Panc1 (cell line): ENCODE measurements around the gene TNPO2. TPM values are rescaled to one million over a fixed set of nuclear protein-coding genes. Genes with fewer than 3 reads are reported as not detected.

Experiments
- ATAC-seq: fragments of 200-7000 bp; cut with Tn5 transposase; 2 replicates; pipeline ENCODE4 v1.9.1; 2020; ENCODE audit warnings: mild to moderate bottlenecking, moderate library complexity
- BruUV-seq: library from RNA; stranded (reverse); fragments of 400-500 nt; replicated peaks from 2 replicates; lab custom pipeline; 2021; lab: Mats Ljungman, UMichigan
- CTCF ChIA-PET: fragments of 300-600 bp; sonication (Branson Sonifier 250); formaldehyde crosslinking; loops from one replicate; lab custom pipeline; 2022; ENCODE audit warnings: antibody characterized with exemption; lab: Charles Lee
- POLR2A ChIA-PET: fragments of 300-600 bp; sonication (Branson Sonifier 250); formaldehyde crosslinking; loops from one replicate; lab custom pipeline; 2022; ENCODE audit warnings: antibody characterized with exemption; lab: Charles Lee
- DNase-seq: peaks from one replicate; pipeline ENCODE4 v3.0.0-alpha.2; 2010; ENCODE audit warnings: low read depth, low spot score
- H3K27ac ChIP-seq: 2 replicates; pipeline ENCODE4 v1.5.1; 2011; ENCODE audit warnings: mild to moderate bottlenecking, low read length, inconsistent platforms
- H3K27me3 ChIP-seq: fragments of 200-500 bp; sonication (Bioruptor generic); 2 replicates; pipeline ENCODE4 v1.6.0; 2014; ENCODE audit warnings: low read length, inconsistent platforms; ENCODE audit not compliant: control insufficient read depth, insufficient read depth
- H3K36me3 ChIP-seq: fragments of 200-500 bp; sonication (Bioruptor generic); 2 replicates; pipeline ENCODE4 v1.5.1; 2014; ENCODE audit warnings: inconsistent platforms, mild to moderate bottlenecking, low read length, moderate library complexity; ENCODE audit not compliant: control insufficient read depth, insufficient read depth
- H3K4me1 ChIP-seq: 2 replicates; pipeline ENCODE4 v1.5.1; 2011; ENCODE audit warnings: inconsistent platforms, mild to moderate bottlenecking, low read length, moderate library complexity; ENCODE audit not compliant: control insufficient read depth, insufficient read depth
- H3K4me3 ChIP-seq, 2 experiments: 2 replicates each; pipeline ENCODE4 v1.5.1; 2011 to 2012; ENCODE audit warnings: low read depth in 2 of 2, low read length in 2 of 2, mild to moderate bottlenecking in 2 of 2, inconsistent platforms in 1 of 2, moderate library complexity in 1 of 2
- H3K9me3 ChIP-seq: fragments of 200-500 bp; sonication (Bioruptor generic); 2 replicates; pipeline ENCODE4 v1.5.1; 2014; ENCODE audit warnings: low read depth, mild to moderate bottlenecking, inconsistent platforms, low read length, moderate library complexity; ENCODE audit not compliant: control insufficient read depth, insufficient read depth
- CTCF ChIP-seq: fragments of 450-650 bp; IDR thresholded peaks from 2 replicates; pipeline ENCODE4 v1.5.1; 2017; ENCODE audit warnings: mild to moderate bottlenecking
- POLR2AphosphoS5 ChIP-seq: IDR thresholded peaks from 2 replicates; pipeline ENCODE4 v1.6.1; 2012; ENCODE audit warnings: mild to moderate bottlenecking, low read depth, low read length, moderate library complexity
- SIN3A ChIP-seq: IDR thresholded peaks from 2 replicates; pipeline ENCODE4 v1.6.1; 2012; ENCODE audit warnings: low read depth, mild to moderate bottlenecking, low read length, moderate library complexity, borderline replicate concordance; ENCODE audit not compliant: insufficient read depth
- TCF7L2 ChIP-seq: IDR thresholded peaks from 2 replicates; pipeline ENCODE4 v1.6.1; 2011; ENCODE audit warnings: mild to moderate bottlenecking, low read depth, low read length, inconsistent platforms
- in situ Hi-C: cut with HindIII; loops from 2 replicates; pipeline ENCODE4 v1.10.0; 2016; ENCODE audit warnings: low sequenced_read_pairs, low pct_unique_long_range_greater_than_20kb
- intact Hi-C: fragments of 100-400 bp; cut with micrococcal nuclease; formaldehyde crosslinking; loops from one replicate; pipeline ENCODE4 v1.10.0; 2022; ENCODE audit not compliant: unreplicated experiment
- total RNA-seq: library from RNA; stranded (reverse); gene quantifications from one replicate; pipeline ENCODE4 v1.2.1, GENCODE V29; 2021; ENCODE audit not compliant: unreplicated experiment
- TF ChIP-seq, protein P1 (sequence below), 2 experiments: IDR thresholded peaks; 2 replicates each; pipeline ENCODE4 v1.6.1; 2011 to 2012; ENCODE audit warnings: low read depth in 2 of 2, control low read depth in 1 of 2, low read length in 1 of 2, mild to moderate bottlenecking in 1 of 2, moderate library complexity in 1 of 2; ENCODE audit not compliant: insufficient read depth in 1 of 2

TNPO2 gene
- total RNA-seq, 1 experiment from 2014 or later: 83.3 TPM

DNA sequence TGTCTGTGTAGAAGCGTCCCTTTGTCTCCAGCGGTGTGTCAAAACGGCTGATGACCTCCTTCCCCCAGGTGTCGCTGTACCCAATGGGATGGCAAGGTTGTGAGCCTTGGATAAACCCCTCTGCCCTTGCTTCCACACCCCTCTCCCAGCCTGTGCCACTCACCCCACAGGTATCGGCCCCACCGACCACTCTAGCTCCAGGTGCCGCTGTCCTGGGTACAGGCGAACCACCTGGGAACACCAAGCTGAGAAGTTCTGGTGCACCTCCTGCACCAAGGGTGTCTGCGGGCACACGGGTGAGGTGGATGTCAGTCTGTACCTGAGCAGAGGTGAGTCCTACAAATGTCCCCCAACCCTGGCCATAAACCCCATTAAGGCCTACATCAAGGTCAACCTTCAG lies 73.8 kb downstream of the TNPO2 start:
- H3K36me3 ChIP-seq: no peaks in the 10 kb centered on the region
- no peaks in the 10 kb centered on the region for H3K4me1 ChIP-seq
- in situ Hi-C loops (no loop called here), intact Hi-C loops (loop anchor here (5.0 kb wide), 1 partner anchor 98 kb away; the partner anchor contains the start of gene ZNF564)
- no peak for ATAC-seq
- no peak overlapping the region for H3K4me3 ChIP-seq
- no peak overlapping the region for H3K27ac ChIP-seq
- H3K27me3 ChIP-seq: no peaks in the 10 kb centered on the region
- POLR2A ChIA-PET: no interaction called here
- CTCF ChIA-PET: no interaction called here
- H3K9me3 ChIP-seq: no peaks in the 10 kb centered on the region
- no peak for TF ChIP-seq SIN3A
- no peak for TF ChIP-seq POLR2AphosphoS5
- TF ChIP-seq, protein P1, sequence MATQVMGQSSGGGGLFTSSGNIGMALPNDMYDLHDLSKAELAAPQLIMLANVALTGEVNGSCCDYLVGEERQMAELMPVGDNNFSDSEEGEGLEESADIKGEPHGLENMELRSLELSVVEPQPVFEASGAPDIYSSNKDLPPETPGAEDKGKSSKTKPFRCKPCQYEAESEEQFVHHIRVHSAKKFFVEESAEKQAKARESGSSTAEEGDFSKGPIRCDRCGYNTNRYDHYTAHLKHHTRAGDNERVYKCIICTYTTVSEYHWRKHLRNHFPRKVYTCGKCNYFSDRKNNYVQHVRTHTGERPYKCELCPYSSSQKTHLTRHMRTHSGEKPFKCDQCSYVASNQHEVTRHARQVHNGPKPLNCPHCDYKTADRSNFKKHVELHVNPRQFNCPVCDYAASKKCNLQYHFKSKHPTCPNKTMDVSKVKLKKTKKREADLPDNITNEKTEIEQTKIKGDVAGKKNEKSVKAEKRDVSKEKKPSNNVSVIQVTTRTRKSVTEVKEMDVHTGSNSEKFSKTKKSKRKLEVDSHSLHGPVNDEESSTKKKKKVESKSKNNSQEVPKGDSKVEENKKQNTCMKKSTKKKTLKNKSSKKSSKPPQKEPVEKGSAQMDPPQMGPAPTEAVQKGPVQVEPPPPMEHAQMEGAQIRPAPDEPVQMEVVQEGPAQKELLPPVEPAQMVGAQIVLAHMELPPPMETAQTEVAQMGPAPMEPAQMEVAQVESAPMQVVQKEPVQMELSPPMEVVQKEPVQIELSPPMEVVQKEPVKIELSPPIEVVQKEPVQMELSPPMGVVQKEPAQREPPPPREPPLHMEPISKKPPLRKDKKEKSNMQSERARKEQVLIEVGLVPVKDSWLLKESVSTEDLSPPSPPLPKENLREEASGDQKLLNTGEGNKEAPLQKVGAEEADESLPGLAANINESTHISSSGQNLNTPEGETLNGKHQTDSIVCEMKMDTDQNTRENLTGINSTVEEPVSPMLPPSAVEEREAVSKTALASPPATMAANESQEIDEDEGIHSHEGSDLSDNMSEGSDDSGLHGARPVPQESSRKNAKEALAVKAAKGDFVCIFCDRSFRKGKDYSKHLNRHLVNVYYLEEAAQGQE (IDR thresholded peaks at IDR 0.05; ENCODE audit: insufficient read depth in 1 of 2, low read depth in 2 of 2, low read length in 1 of 2): no peak
- no peak for TF ChIP-seq CTCF
- TF ChIP-seq TCF7L2: no peak
- BruUV-seq: no TSS peak
- DNase-seq: no peak

Other genes with a start within 250 kb of the TNPO2 start
- 4.0 TPM for gene ZNF709, start 239.1 kb downstream of the TNPO2 start, total RNA-seq
- 5.7 TPM for gene ZNF564, start 172.4 kb downstream of the TNPO2 start, total RNA-seq
- gene ZNF490, start 113.1 kb downstream of the TNPO2 start, total RNA-seq: 7.0 TPM
- 19.0 TPM for gene ZNF791, start 113.0 kb downstream of the TNPO2 start, total RNA-seq
- 43.0 TPM for gene MAN2B1, start 57.2 kb downstream of the TNPO2 start, total RNA-seq
- gene WDR83, start 57.1 kb downstream of the TNPO2 start, total RNA-seq: 10.8 TPM
- gene DHPS, start 42.1 kb downstream of the TNPO2 start, total RNA-seq: 76.9 TPM
- not detected for gene GNG14, start 35.9 kb downstream of the TNPO2 start, total RNA-seq
- gene FBXW9, start 27.3 kb downstream of the TNPO2 start, total RNA-seq: 12.4 TPM
- 143 TPM for gene TRIR, start 10.8 kb upstream of the TNPO2 start, total RNA-seq
- gene GET3, start 13.6 kb upstream of the TNPO2 start, total RNA-seq: 69.9 TPM
- gene BEST2, start 27.9 kb upstream of the TNPO2 start, total RNA-seq: not detected
- gene HOOK2, start 51.6 kb upstream of the TNPO2 start, total RNA-seq: 14.3 TPM
- gene JUNB, start 67.6 kb upstream of the TNPO2 start, total RNA-seq: 49.7 TPM
- 61.0 TPM for gene PRDX2, start 77.9 kb upstream of the TNPO2 start, total RNA-seq
- gene THSD8, start 78.1 kb upstream of the TNPO2 start, total RNA-seq: 24.8 TPM
- 44.9 TPM for gene RNASEH2A, start 82.7 kb upstream of the TNPO2 start, total RNA-seq
- 2.4 TPM for gene RTBDN, start 110.6 kb upstream of the TNPO2 start, total RNA-seq
- gene MAST1, start 114.6 kb upstream of the TNPO2 start, total RNA-seq: 3.1 TPM
- gene DNASE2, start 157.5 kb upstream of the TNPO2 start, total RNA-seq: 78.9 TPM
- 0.10 TPM for gene KLF1, start 163.3 kb upstream of the TNPO2 start, total RNA-seq
- 15.6 TPM for gene GCDH, start 167.2 kb upstream of the TNPO2 start, total RNA-seq
- 1.6 TPM for gene SYCE2, start 195.4 kb upstream of the TNPO2 start, total RNA-seq
- 80.3 TPM for gene FARSA, start 209.8 kb upstream of the TNPO2 start, total RNA-seq
- 1,060 TPM for gene CALR, start 214.7 kb upstream of the TNPO2 start, total RNA-seq
- 111 TPM for gene RAD23A, start 221.9 kb upstream of the TNPO2 start, total RNA-seq
- gene GADD45GIP1, start 233.3 kb upstream of the TNPO2 start, total RNA-seq: 36.7 TPM
- gene DAND5, start 245.6 kb upstream of the TNPO2 start, total RNA-seq: 0.54 TPM